B cell (primary cell): ENCODE measurements around the gene SHC3. TPM values are rescaled to one million over a fixed set of nuclear protein-coding genes. Genes with fewer than 3 reads are reported as not detected.

Experiments
- ATAC-seq: fragments of 200-7000 bp; cut with Tn5 transposase; one replicate; pipeline ENCODE4 v1.10.0; 2021; ENCODE audit warnings: low read depth, mild to moderate bottlenecking, moderate number of reproducible peaks, moderate library complexity
- CTCF ChIA-PET: fragments of 350-600 bp; sonication (Branson Sonifier 250); formaldehyde crosslinking; loops from one replicate; lab custom pipeline; 2021; ENCODE audit warnings: antibody characterized with exemption, inconsistent platforms; lab: Charles Lee
- POLR2A ChIA-PET: fragments of 350-600 bp; sonication (Branson Sonifier 250); formaldehyde crosslinking; loops from one replicate; lab custom pipeline; 2021; ENCODE audit warnings: antibody characterized with exemption; lab: Charles Lee
- DNase-seq: peaks from one replicate; pipeline ENCODE4 v3.0.0; 2013
- H2AFZ ChIP-seq: 2 replicates; pipeline ENCODE4 v1.6.1; 2012; ENCODE audit warnings: mild to moderate bottlenecking, low read depth, low read length; ENCODE audit not compliant: insufficient read depth, poor library complexity, severe bottlenecking
- H3K27ac ChIP-seq, 2 donors: 1 replicate in 1 of 2; 2 replicates in 1 of 2; pipeline ENCODE4 v1.5.1; 2012 to 2013; ENCODE audit warnings: low read length in 2 of 2, mild to moderate bottlenecking in 2 of 2, moderate library complexity in 1 of 2
- H3K27me3 ChIP-seq, 4 experiments: fragments of 200-600 bp in 1 of 4; sonication (generic) in 1 of 4; replicated peaks in 1 of 4; 1 replicate in 2 of 4; 2 replicates in 2 of 4; pipeline versions ENCODE4 v1.6.1 to v1.7.0; 2013 to 2016; ENCODE audit warnings: low read length in 3 of 4, mild to moderate bottlenecking in 2 of 4, mixed read lengths in 1 of 4, moderate library complexity in 1 of 4; ENCODE audit not compliant: insufficient read depth in 4 of 4, control insufficient read depth in 3 of 4; ENCODE audit errors: control extremely low read depth in 1 of 4
- H3K36me3 ChIP-seq, 2 experiments: replicated peaks in 1 of 2; 1 replicate in 1 of 2; 2 replicates in 1 of 2; pipeline versions ENCODE4 v1.6.1 to v1.7.1; 2013; ENCODE audit warnings: low read length in 1 of 2; ENCODE audit not compliant: insufficient read depth in 2 of 2, control insufficient read depth in 1 of 2; ENCODE audit errors: control extremely low read depth in 1 of 2, extremely low read depth in 1 of 2
- H3K4me1 ChIP-seq, 2 donors: fragments of 200-600 bp in 1 of 2; sonication (generic) in 1 of 2; 1 replicate in 1 of 2; 2 replicates in 1 of 2; pipeline versions ENCODE4 v1.5.1 to v1.6.1; 2013 to 2017; ENCODE audit warnings: low read length in 2 of 2; ENCODE audit not compliant: control insufficient read depth in 2 of 2, insufficient read depth in 2 of 2
- H3K4me2 ChIP-seq: replicated peaks from 2 replicates; pipeline ENCODE3; 2012; ENCODE audit warnings: mild to moderate bottlenecking, low read depth, low read length; ENCODE audit not compliant: poor library complexity, severe bottlenecking
- H3K4me3 ChIP-seq, 5 experiments: fragments of 200-600 bp in 1 of 5; sonication (generic) in 1 of 5; 1 replicate in 3 of 5; 2 replicates in 2 of 5; pipeline versions ENCODE4 v1.5.1 to v1.7.0; 2011 to 2016; ENCODE audit warnings: low read length in 4 of 5, mild to moderate bottlenecking in 4 of 5, low read depth in 2 of 5, control low read depth in 1 of 5, moderate library complexity in 1 of 5; ENCODE audit not compliant: insufficient read depth in 1 of 5; ENCODE audit errors: control extremely low read depth in 1 of 5, extremely low read depth in 1 of 5
- H3K79me2 ChIP-seq: fragments of 200-600 bp; sonication (generic); one replicate; pipeline ENCODE4 v1.6.0; 2016; ENCODE audit warnings: low read length; ENCODE audit not compliant: control insufficient read depth, insufficient read depth
- H3K9ac ChIP-seq: fragments of 200-600 bp; sonication (generic); 2 replicates; pipeline ENCODE4 v1.6.1; 2017; ENCODE audit warnings: mild to moderate bottlenecking, low read length, moderate library complexity
- H3K9me3 ChIP-seq, 3 donors: one replicate each; pipeline versions ENCODE4 v1.6.1 to v1.7.1; 2013; ENCODE audit warnings: low read length in 2 of 3; ENCODE audit not compliant: control insufficient read depth in 2 of 3, insufficient read depth in 1 of 3; ENCODE audit errors: control extremely low read depth in 1 of 3
- H4K20me1 ChIP-seq: 2 replicates; pipeline ENCODE4 v1.6.0; 2012; ENCODE audit warnings: mild to moderate bottlenecking, low read length; ENCODE audit not compliant: insufficient read depth, control insufficient read depth, poor library complexity, severe bottlenecking
- H3K27ac Mint-ChIP-seq: one replicate; pipeline ENCODE4 v1.8.0; 2021; ENCODE audit warnings: mixed read lengths
- H3K27me3 Mint-ChIP-seq: one replicate; pipeline ENCODE4 v1.8.0; 2021; ENCODE audit warnings: mixed read lengths
- H3K4me1 Mint-ChIP-seq: one replicate; pipeline ENCODE4 v1.8.0; 2021; ENCODE audit warnings: mixed read lengths
- H3K4me3 Mint-ChIP-seq: one replicate; pipeline ENCODE4 v1.8.0; 2021; ENCODE audit warnings: mixed read lengths
- H3K9me3 Mint-ChIP-seq: one replicate; pipeline ENCODE4 v1.8.0; 2022; ENCODE audit warnings: mixed read lengths; ENCODE audit not compliant: insufficient read depth
- CTCF ChIP-seq: fragments of 200-600 bp; IDR thresholded peaks from one replicate; pipeline ENCODE4 v1.8.0; 2022; ENCODE audit warnings: antibody characterized with exemption, mild to moderate bottlenecking
- EZH2 ChIP-seq: IDR thresholded peaks from 2 replicates; pipeline ENCODE4 v1.6.1; 2012; ENCODE audit warnings: borderline replicate concordance, low read depth, mild to moderate bottlenecking, moderate library complexity, low read length; ENCODE audit not compliant: insufficient read depth, poor library complexity, severe bottlenecking
- WGBS: methylation state at CpG from one replicate; pipeline ENCODE4 v1.1.5; 2013; ENCODE audit warnings: missing lambda C conversion rate; ENCODE audit not compliant: insufficient coverage; 5-methylcytosine and 5-hydroxymethylcytosine counted together
- intact Hi-C: fragments of 100-400 bp; cut with micrococcal nuclease; formaldehyde crosslinking; loops from one replicate; pipeline ENCODE4 v1.10.0; 2022
- polyA plus RNA-seq: library from polyadenylated mRNA; depleted of rRNA; stranded (reverse); fragments of >200 nt; gene quantifications from 2 replicates; pipeline ENCODE4 v1.2.3, GENCODE V29; 2012
- total RNA-seq, 2 donors: library from RNA; stranded (reverse); fragments of 120-200 nt in 1 of 2; gene quantifications; 1 replicate in 1 of 2; 2 replicates in 1 of 2; pipeline versions ENCODE4 v1.2.3 to v1.2.4, GENCODE V29; 2013 to 2022

Gene SHC3
- total and polyA plus RNA-seq, 2 donors (not counting 1 experiment from before 2014, with no cell fraction given): 0.03 TPM; not detected in 1

DNA sequence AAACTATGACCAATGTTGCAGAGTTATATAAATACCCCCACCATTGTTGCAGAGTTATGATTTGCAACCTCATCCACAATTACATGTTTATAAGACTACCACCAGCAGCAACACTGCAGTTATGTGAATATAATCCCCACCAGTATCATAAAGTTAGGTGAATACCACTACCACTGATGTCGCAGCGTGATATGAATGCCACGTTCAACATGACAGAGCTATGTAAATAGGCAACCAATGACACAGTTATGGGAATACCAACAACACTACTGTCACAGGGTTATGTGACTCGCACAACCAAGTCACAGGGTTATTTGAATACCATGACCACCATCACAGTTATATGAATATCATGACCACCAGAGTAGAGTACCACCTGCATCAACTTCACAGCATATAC, 63.9 kb downstream of the SHC3 start:
- no peaks in the 10 kb centered on the region for H3K36me3 ChIP-seq
- no peaks in the 10 kb centered on the region for H3K4me1 ChIP-seq
- ATAC-seq: no peak
- TF ChIP-seq EZH2 (no peak), CTCF (no peak)
- H3K27ac ChIP-seq: no peak overlapping the region
- H4K20me1 ChIP-seq: no peaks in the 10 kb centered on the region
- no peak overlapping the region for H3K9ac ChIP-seq
- ChIA-PET POLR2A (no interaction called here), CTCF (no interaction called here)
- no peak overlapping the region for H3K4me3 Mint-ChIP-seq
- no peaks in the 10 kb centered on the region for H3K9me3 ChIP-seq
- H3K27me3 Mint-ChIP-seq: peaks cover 26% of the 10 kb centered on the region
- H3K9me3 Mint-ChIP-seq: peaks cover 7% of the 10 kb centered on the region
- H3K27ac Mint-ChIP-seq: no peak overlapping the region
- intact Hi-C loops: no loop called here
- H3K4me1 Mint-ChIP-seq: no peaks in the 10 kb centered on the region
- no peak overlapping the region for H3K4me2 ChIP-seq
- no peaks in the 10 kb centered on the region for H3K79me2 ChIP-seq
- H3K4me3 ChIP-seq: no peak overlapping the region
- no peak overlapping the region for H2AFZ ChIP-seq
- H3K27me3 ChIP-seq: peaks cover 0 to 5% (median 0%) of the 10 kb centered on the region in 4 experiments
- no peak for DNase-seq
- WGBS: 92% methylated on average over 4 of the region's 4 CpGs

GRCh38 chr9:89113851-89114250, 64.8 kb downstream of the SHC3 start:
- H3K9me3 ChIP-seq: no peaks in the 10 kb centered on the region
- H3K9me3 Mint-ChIP-seq: peaks cover 5% of the 10 kb centered on the region
- H3K36me3 ChIP-seq: no peaks in the 10 kb centered on the region
- H3K27me3 ChIP-seq: peaks cover 0 to 5% (median 0%) of the 10 kb centered on the region in 4 experiments
- intact Hi-C loops: no loop called here
- H3K4me2 ChIP-seq: no peak overlapping the region
- no CpG with 5 or more reads among the region's 4 CpGs for WGBS
- no peak overlapping the region for H3K4me3 ChIP-seq
- no peak overlapping the region for H2AFZ ChIP-seq
- no peaks in the 10 kb centered on the region for H4K20me1 ChIP-seq
- H3K4me1 Mint-ChIP-seq: no peaks in the 10 kb centered on the region
- TF ChIP-seq EZH2 (no peak), CTCF (no peak)
- no peaks in the 10 kb centered on the region for H3K79me2 ChIP-seq
- H3K4me1 ChIP-seq: no peaks in the 10 kb centered on the region
- no peak overlapping the region for H3K27ac Mint-ChIP-seq
- no peak overlapping the region for H3K9ac ChIP-seq
- ChIA-PET CTCF (no interaction called here), POLR2A (no interaction called here)
- ATAC-seq (no peak), DNase-seq (no peak)
- H3K27me3 Mint-ChIP-seq: peaks cover 26% of the 10 kb centered on the region
- H3K27ac ChIP-seq: no peak overlapping the region
- H3K4me3 Mint-ChIP-seq: no peak overlapping the region
